CD14-positive monocyte (primary cell): ENCODE data around the gene RGMA. TPM values are rescaled to one million over a fixed set of nuclear protein-coding genes. Genes with fewer than 3 reads are reported as not detected.

ENCODE experiments used
- DNase-seq, 3 donors: peaks; one replicate each; pipeline ENCODE4 v3.0.0-alpha.2; 2011 to 2022
- H2AFZ ChIP-seq: 2 replicates; pipeline ENCODE4 v1.6.0; 2012; ENCODE audit warnings: mild to moderate bottlenecking, low read depth, low read length, inconsistent platforms; ENCODE audit not compliant: insufficient read depth, poor library complexity, severe bottlenecking
- H3K27ac ChIP-seq, 2 donors: 1 replicate in 1 of 2; 2 replicates in 1 of 2; pipeline ENCODE4 v1.5.1; 2012 to 2013; ENCODE audit warnings: low read length in 2 of 2, control low read depth in 1 of 2, inconsistent platforms in 1 of 2, low read depth in 1 of 2, mild to moderate bottlenecking in 1 of 2
- H3K27me3 ChIP-seq, 2 donors: one replicate each; pipeline versions ENCODE4 v1.6.0 to v1.6.1; 2011 to 2013; ENCODE audit warnings: low read length in 2 of 2; ENCODE audit not compliant: control insufficient read depth in 2 of 2, insufficient read depth in 2 of 2
- H3K36me3 ChIP-seq, 2 donors: replicated peaks in 1 of 2; 1 replicate in 1 of 2; 2 replicates in 1 of 2; pipeline versions ENCODE4 v1.5.1 to v1.6.1; 2012 to 2013; ENCODE audit warnings: low read length in 2 of 2, control low read depth in 1 of 2, inconsistent platforms in 1 of 2, mild to moderate bottlenecking in 1 of 2; ENCODE audit not compliant: insufficient read depth in 2 of 2, control insufficient read depth in 1 of 2
- H3K4me1 ChIP-seq, 2 donors: 1 replicate in 1 of 2; 2 replicates in 1 of 2; pipeline versions ENCODE4 v1.5.1 to v1.6.1; 2012 to 2013; ENCODE audit warnings: low read length in 2 of 2, control low read depth in 1 of 2, inconsistent platforms in 1 of 2, mild to moderate bottlenecking in 1 of 2, moderate library complexity in 1 of 2; ENCODE audit not compliant: insufficient read depth in 2 of 2, control insufficient read depth in 1 of 2
- H3K4me2 ChIP-seq: replicated peaks from 2 replicates; pipeline ENCODE3; 2012; ENCODE audit warnings: low read length, moderate library complexity, mild to moderate bottlenecking; ENCODE audit not compliant: poor library complexity, severe bottlenecking; ENCODE audit errors: extremely low read depth
- H3K4me3 ChIP-seq, 3 experiments: fragments of 200-600 bp in 1 of 3; sonication (generic) in 1 of 3; replicated peaks in 1 of 3; 1 replicate in 2 of 3; 2 replicates in 1 of 3; pipeline ENCODE4 v1.5.1; 2011 to 2013; ENCODE audit warnings: low read length in 3 of 3, mild to moderate bottlenecking in 3 of 3, control low read depth in 2 of 3, low read depth in 2 of 3, inconsistent platforms in 1 of 3, moderate library complexity in 1 of 3
- H3K79me2 ChIP-seq: 2 replicates; pipeline ENCODE4 v1.6.0; 2012; ENCODE audit warnings: mild to moderate bottlenecking, control low read depth, inconsistent platforms, low read length, moderate library complexity; ENCODE audit not compliant: insufficient read depth
- H3K9ac ChIP-seq: 2 replicates; pipeline ENCODE4 v1.6.0; 2017; ENCODE audit warnings: low read length, mild to moderate bottlenecking; ENCODE audit not compliant: insufficient read depth, poor library complexity, severe bottlenecking
- H3K9me3 ChIP-seq, 2 donors: replicated peaks in 1 of 2; 1 replicate in 1 of 2; 2 replicates in 1 of 2; pipeline versions ENCODE4 v1.5.1 to v1.6.1; 2012 to 2013; ENCODE audit warnings: low read length in 2 of 2, control low read depth in 1 of 2; ENCODE audit not compliant: control insufficient read depth in 1 of 2, insufficient read depth in 1 of 2
- H4K20me1 ChIP-seq: 2 replicates; pipeline ENCODE4 v1.6.0; 2012; ENCODE audit warnings: mild to moderate bottlenecking, low read length, control low read depth, moderate library complexity; ENCODE audit not compliant: insufficient read depth
- H3K27ac Mint-ChIP-seq, 7 donors: one replicate each; pipeline ENCODE4 v1.8.0; 2020; ENCODE audit warnings: mild to moderate bottlenecking in 7 of 7, mixed read lengths in 7 of 7, moderate library complexity in 6 of 7, inconsistent platforms in 2 of 7
- H3K27me3 Mint-ChIP-seq, 3 donors: one replicate each; pipeline ENCODE4 v1.8.0; 2021 to 2022; ENCODE audit warnings: low read depth in 3 of 3, mild to moderate bottlenecking in 3 of 3, mixed read lengths in 3 of 3, moderate library complexity in 3 of 3, inconsistent platforms in 1 of 3
- H3K36me3 Mint-ChIP-seq, 2 donors: one replicate each; pipeline ENCODE4 v1.8.0; 2020; ENCODE audit warnings: mixed read lengths in 2 of 2, inconsistent platforms in 1 of 2, mild to moderate bottlenecking in 1 of 2
- H3K4me1 Mint-ChIP-seq: one replicate; pipeline ENCODE4 v1.8.0; 2020; ENCODE audit warnings: mild to moderate bottlenecking, mixed read lengths
- H3K4me3 Mint-ChIP-seq, 2 donors: one replicate each; pipeline ENCODE4 v1.8.0; 2020; ENCODE audit warnings: mild to moderate bottlenecking in 2 of 2, mixed read lengths in 2 of 2, moderate library complexity in 1 of 2
- H3K9me3 Mint-ChIP-seq, 7 donors: one replicate each; pipeline ENCODE4 v1.8.0; 2020 to 2022; ENCODE audit warnings: mixed read lengths in 7 of 7, mild to moderate bottlenecking in 6 of 7, moderate library complexity in 6 of 7, inconsistent platforms in 2 of 7
- CTCF ChIP-seq: fragments of 200-600 bp; IDR thresholded peaks from one replicate; pipeline ENCODE4 v1.8.0; 2022; ENCODE audit warnings: antibody characterized with exemption, mild to moderate bottlenecking
- WGBS: methylation state at CpG from one replicate; pipeline ENCODE4 v1.1.5; 2013; ENCODE audit warnings: missing lambda C conversion rate; ENCODE audit not compliant: insufficient coverage; 5-methylcytosine and 5-hydroxymethylcytosine counted together
- intact Hi-C, 2 donors: fragments of 100-400 bp; cut with micrococcal nuclease; formaldehyde crosslinking; loops; one replicate each; pipeline versions ENCODE4 v1.15.0 to v1.15.1; 2023
- polyA plus RNA-seq, 3 donors: library from polyadenylated mRNA; depleted of rRNA in 1 of 3; unstranded in 2 of 3; stranded (reverse) in 1 of 3; fragments of 300-500 nt in 2 of 3; fragments of >200 nt in 1 of 3; fragmentation: Illumina TruSeq in 2 of 3; gene quantifications; 1 replicate in 2 of 3; 2 replicates in 1 of 3; pipeline ENCODE4 v1.2.3, GENCODE V29; 2012 to 2021

Gene RGMA
- polyA plus RNA-seq, 3 donors, result 0.07 to 0.35 (median 0.08) TPM

GRCh38 chr15:93048759-93049161 is 40.3 kb downstream of the RGMA start:
- Histone ChIP-seq H3K27me3 (peaks cover 0 to 4% of the 10 kb centered on the region in 2 donors), H3K36me3 (no peaks in the 10 kb centered on the region), H3K4me3 (no peak overlapping the region), H3K4me1 (peaks cover 20 to 26% of the 10 kb centered on the region in 2 donors), H3K27ac (no peak overlapping the region), H3K79me2 (no peaks in the 10 kb centered on the region), H3K9ac (no peak overlapping the region), H2AFZ (peak overlapping the region; percentile 41), H4K20me1 (no peaks in the 10 kb centered on the region), H3K9me3 (peaks cover 3% of the 10 kb centered on the region in 2 donors), H3K4me2 (peak overlapping the region; percentile 11)
- intact Hi-C loops, result no loop called here
- Mint-ChIP-seq H3K27ac (peak overlapping the region in 1 of 7 donors; percentile 10), H3K36me3 (peaks cover 6 to 11% of the 10 kb centered on the region in 2 donors), H3K9me3 (peaks cover 3 to 14% (median 9%) of the 10 kb centered on the region in 7 donors), H3K4me1 (peaks cover 32% of the 10 kb centered on the region), H3K27me3 (peaks cover 4 to 17% (median 14%) of the 10 kb centered on the region in 3 donors), H3K4me3 (peak overlapping the region in 1 of 2 donors; percentile 80)
- 6% methylated on average over 11 of the region's 16 CpGs for WGBS
- no peak for DNase-seq
- no peak for TF ChIP-seq CTCF

- Histone ChIP-seq H3K27ac (no peak overlapping the region), H3K36me3 (no peaks in the 10 kb centered on the region), H3K4me2 (no peak overlapping the region), H3K4me3 (no peak overlapping the region), H3K9me3 (peaks cover 3% of the 10 kb centered on the region in 2 donors), H3K27me3 (peaks cover 0 to 4% of the 10 kb centered on the region in 2 donors), H3K4me1 (peaks cover 20 to 26% of the 10 kb centered on the region in 2 donors), H3K79me2 (no peaks in the 10 kb centered on the region), H3K9ac (no peak overlapping the region), H2AFZ (peak overlapping the region; percentile 41), H4K20me1 (no peaks in the 10 kb centered on the region)
- no peak for DNase-seq
- WGBS, result 67% methylated on average over 12 of the region's 14 CpGs
- H3K27me3 Mint-ChIP-seq, result peaks cover 4 to 17% (median 14%) of the 10 kb centered on the region in 3 donors
- H3K36me3 Mint-ChIP-seq, result peaks cover 6 to 11% of the 10 kb centered on the region in 2 donors
- peak overlapping the region in 1 of 7 donors; percentile 10 for H3K27ac Mint-ChIP-seq
- H3K4me1 Mint-ChIP-seq, result peaks cover 33% of the 10 kb centered on the region
- peaks cover 3 to 13% (median 9%) of the 10 kb centered on the region in 7 donors for H3K9me3 Mint-ChIP-seq
- peak overlapping the region in 1 of 2 donors; percentile 80 for H3K4me3 Mint-ChIP-seq
- intact Hi-C loops, result no loop called here
- no peak for TF ChIP-seq CTCF
These were observed 40.6 kb downstream of the RGMA start for GRCh38 chr15:93048426-93048721.
